ENCODE data around the gene HNRNPUL2.
A peak's percentile ranks its signal among the peaks of the same experiment; 100 is the strongest.
"Not testable (repeated sequence)": the region's sequence is repeated elsewhere in the genome, so short reads cannot be mapped to it uniquely, and the experiment has no call there.

The HNRNPUL2 gene

GRCh38 chr11:62706850-62707247 is 20.4 kb downstream of the HNRNPUL2 start:
- in situ Hi-C loops (cut with HindIII; ENCODE audit: low pct_unique_long_range_greater_than_20kb, low sequenced_read_pairs) = no loop called here
- TF ChIP-seq JUND (IDR thresholded peaks at IDR 0.05; ENCODE audit: low read depth) = no peak

GRCh38 chr11:62705880-62706849 is 21.1 kb downstream of the HNRNPUL2 start:
- DNase-seq (ENCODE audit: low read depth in 1 of 2, low spot score in 1 of 2) = peak; percentile 93 to 96
- in situ Hi-C loops (cut with HindIII; ENCODE audit: low pct_unique_long_range_greater_than_20kb, low sequenced_read_pairs) = no loop called here
- no peak for TF ChIP-seq JUND (IDR thresholded peaks at IDR 0.05; ENCODE audit: low read depth)

More at GRCh38 chr11:62706850-62707247, 20.4 kb downstream of the HNRNPUL2 start:
- no peak for DNase-seq (ENCODE audit: low read depth in 1 of 2, low spot score in 1 of 2)

- in situ Hi-C loops (cut with HindIII; ENCODE audit: low pct_unique_long_range_greater_than_20kb, low sequenced_read_pairs) = no loop called here
- DNase-seq (ENCODE audit: low read depth in 1 of 2, low spot score in 1 of 2) = peak; percentile 61 to 64
- no peak for TF ChIP-seq JUND (IDR thresholded peaks at IDR 0.05; ENCODE audit: low read depth)
Measured at GRCh38 chr11:62705413-62705812, 21.8 kb downstream of the HNRNPUL2 start.

- in situ Hi-C loops (cut with HindIII; ENCODE audit: low pct_unique_long_range_greater_than_20kb, low sequenced_read_pairs); DNase-seq (ENCODE audit: low read depth in 1 of 2, low spot score in 1 of 2): not testable (repeated sequence)
Measured at GRCh38 chr11:62703921-62704320, 23.3 kb downstream of the HNRNPUL2 start.

GRCh38 chr11:62702246-62702645 is 25.0 kb downstream of the HNRNPUL2 start:
- in situ Hi-C loops (cut with HindIII; ENCODE audit: low pct_unique_long_range_greater_than_20kb, low sequenced_read_pairs) = no loop called here
- DNase-seq (ENCODE audit: low read depth in 1 of 2, low spot score in 1 of 2) = no peak
- no peak for TF ChIP-seq JUND (IDR thresholded peaks at IDR 0.05; ENCODE audit: low read depth)

- in situ Hi-C loops (cut with HindIII; ENCODE audit: low pct_unique_long_range_greater_than_20kb, low sequenced_read_pairs) = no loop called here
- TF ChIP-seq JUND (IDR thresholded peaks at IDR 0.05; ENCODE audit: low read depth) = no peak
- DNase-seq (ENCODE audit: low read depth in 1 of 2, low spot score in 1 of 2) = peak; percentile 77 to 89
Measured at GRCh38 chr11:62694455-62695167, 32.6 kb downstream of the HNRNPUL2 start.

- in situ Hi-C loops (cut with HindIII; ENCODE audit: low pct_unique_long_range_greater_than_20kb, low sequenced_read_pairs); DNase-seq (ENCODE audit: low read depth in 1 of 2, low spot score in 1 of 2): not testable (repeated sequence)
Measured at GRCh38 chr11:62693624-62694023, 33.6 kb downstream of the HNRNPUL2 start.

- DNase-seq (ENCODE audit: low read depth in 1 of 2, low spot score in 1 of 2) = no peak
- in situ Hi-C loops (cut with HindIII; ENCODE audit: low pct_unique_long_range_greater_than_20kb, low sequenced_read_pairs) = no loop called here
- no peak for TF ChIP-seq JUND (IDR thresholded peaks at IDR 0.05; ENCODE audit: low read depth)
Measured at GRCh38 chr11:62689421-62690183, 37.7 kb downstream of the HNRNPUL2 start, which contains the start of gene LRRN4CL. Gene LRRN4CL, minus strand, starts transcription at chr11:62689530. Its CDS starts 1,022 bp downstream, at chr11:62688508.

- TF ChIP-seq JUND (IDR thresholded peaks at IDR 0.05; ENCODE audit: low read depth) = no peak
- in situ Hi-C loops (cut with HindIII; ENCODE audit: low pct_unique_long_range_greater_than_20kb, low sequenced_read_pairs) = no loop called here
Measured at GRCh38 chr11:62688491-62688890, 38.8 kb downstream of the HNRNPUL2 start.

GRCh38 chr11:62687508-62688396 is 39.5 kb downstream of the HNRNPUL2 start:
- in situ Hi-C loops (cut with HindIII; ENCODE audit: low pct_unique_long_range_greater_than_20kb, low sequenced_read_pairs) = no loop called here
- no peak for TF ChIP-seq JUND (IDR thresholded peaks at IDR 0.05; ENCODE audit: low read depth)
- DNase-seq (ENCODE audit: low read depth in 1 of 2, low spot score in 1 of 2) = no peak

More at GRCh38 chr11:62688491-62688890, 38.8 kb downstream of the HNRNPUL2 start:
- no peak for DNase-seq (ENCODE audit: low read depth in 1 of 2, low spot score in 1 of 2)

GRCh38 chr11:62682518-62682917 is 44.7 kb downstream of the HNRNPUL2 start:
- in situ Hi-C loops (cut with HindIII; ENCODE audit: low pct_unique_long_range_greater_than_20kb, low sequenced_read_pairs) = no loop called here
- TF ChIP-seq JUND (IDR thresholded peaks at IDR 0.05; ENCODE audit: low read depth) = no peak
- DNase-seq (ENCODE audit: low read depth in 1 of 2, low spot score in 1 of 2) = peak; percentile 49 to 69
